GM13976 (cell line): Measurements from ENCODE around the gene FUOM.
A peak's percentile ranks its signal among the peaks of the same experiment; 100 is the strongest.

Source experiments
- DNase-seq: peaks from one replicate; pipeline ENCODE4 v3.0.0; 2012; ENCODE audit warnings: low spot score
- CTCF ChIP-seq: IDR thresholded peaks from 2 replicates; pipeline ENCODE4 v1.5.1; 2012; ENCODE audit warnings: borderline replicate concordance, mild to moderate bottlenecking; ENCODE audit not compliant: insufficient read depth; ENCODE audit errors: extremely low read depth, missing control alignments, control extremely low read depth
- in situ Hi-C: fragments of 300-500 bp; cut with MboI; formaldehyde crosslinking; loops from one replicate; pipeline ENCODE4 v1.12.0; 2022; ENCODE audit warnings: low sequenced_read_pairs, mixed read lengths, inconsistent platforms; ENCODE audit not compliant: unreplicated experiment

FUOM gene

GRCh38 chr10:133401500-133401899 is 43.7 kb upstream of the FUOM start:
- DNase-seq, result peak; percentile 21
- TF ChIP-seq CTCF, result no peak
- in situ Hi-C loops, result no loop called here

GRCh38 chr10:133400624-133401424 is 43.0 kb upstream of the FUOM start:
- DNase-seq, result peak; percentile 67
- in situ Hi-C loops, result no loop called here
- TF ChIP-seq CTCF, result no peak

GRCh38 chr10:133399123-133399601 is 41.3 kb upstream of the FUOM start:
- no peak for DNase-seq
- TF ChIP-seq CTCF, result no peak
- in situ Hi-C loops, result no loop called here

DNA sequence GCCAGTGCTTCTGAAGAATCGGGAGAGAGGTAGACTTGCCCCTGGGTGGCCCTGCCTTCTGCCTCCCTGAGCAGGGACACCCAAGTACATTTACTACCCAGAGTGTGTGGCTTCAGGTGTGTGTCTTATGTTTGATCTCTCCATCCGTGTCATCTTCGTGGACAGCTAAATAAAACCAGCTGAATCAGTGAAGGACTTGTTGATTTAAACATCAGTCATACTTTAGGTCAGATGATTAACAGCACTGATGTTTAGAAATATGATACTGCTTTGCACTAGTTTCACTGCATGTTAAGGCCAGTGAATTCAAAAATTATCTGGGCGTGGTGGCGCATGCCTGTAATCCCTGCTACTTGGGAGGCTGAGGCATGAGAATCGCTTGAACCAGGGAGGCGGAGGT is 40.1 kb upstream of the FUOM start:
- TF ChIP-seq CTCF, result no peak
- in situ Hi-C loops, result no loop called here
- DNase-seq, result no peak

DNA sequence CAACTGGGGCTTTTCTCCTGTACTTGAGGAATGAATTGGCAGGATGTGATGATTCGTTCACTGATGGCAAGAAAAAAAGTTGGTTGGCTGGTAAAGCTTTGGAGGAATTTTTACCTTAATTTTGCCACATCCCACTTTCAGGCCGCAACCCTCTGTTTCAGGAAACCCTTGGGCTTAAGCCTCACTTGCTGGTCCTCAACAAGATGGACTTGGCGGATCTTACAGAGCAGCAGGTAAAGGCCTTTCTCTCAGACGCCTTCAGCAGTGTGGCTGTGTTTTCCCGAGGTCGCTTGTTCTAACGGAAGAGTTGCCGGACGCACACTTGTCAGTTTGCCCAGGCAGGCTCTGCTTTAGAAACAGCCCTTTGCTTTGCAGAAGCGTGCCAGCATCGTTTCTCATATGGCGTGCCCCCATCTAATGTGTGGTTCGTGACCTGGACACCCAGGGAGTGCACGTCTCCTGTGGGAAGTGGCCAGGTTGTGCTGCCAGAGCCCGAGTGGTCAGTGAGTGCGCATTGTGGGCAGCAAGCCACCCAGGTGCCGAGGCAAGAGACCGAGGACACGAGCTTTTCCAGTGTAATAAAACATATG is 38.3 kb upstream of the FUOM start:
- DNase-seq, result no peak
- TF ChIP-seq CTCF, result no peak
- in situ Hi-C loops, result no loop called here

DNA sequence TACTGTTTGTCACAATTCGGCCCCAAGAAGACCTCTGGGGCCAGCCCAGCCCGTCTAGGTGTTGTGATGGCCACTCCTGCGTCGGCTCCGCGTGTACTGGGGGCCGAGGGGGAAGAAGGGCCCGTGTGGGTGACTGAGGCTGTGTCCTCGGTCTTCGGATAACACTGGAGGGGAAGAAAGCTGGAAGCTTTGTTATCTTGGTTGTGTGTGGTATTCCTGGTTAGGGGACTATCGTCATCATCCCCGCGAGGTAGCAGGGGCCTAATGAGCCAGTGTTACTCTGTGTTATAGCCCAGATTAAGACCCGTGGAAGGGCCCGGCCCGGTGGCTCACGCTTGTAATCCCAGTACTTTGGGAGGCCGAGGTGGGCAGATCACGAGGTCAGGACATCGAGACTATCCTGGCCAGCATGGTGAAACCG is 37.0 kb upstream of the FUOM start:
- in situ Hi-C loops, result no loop called here
- TF ChIP-seq CTCF, result no peak
- DNase-seq, result peak; percentile 38
